Globus pallidus (tissue), 1 donor: ENCODE data around the gene PCGF3.
"Not testable (repeated sequence)": the region's sequence is repeated elsewhere in the genome, so short reads cannot be mapped to it uniquely, and the experiment has no call there.

Experiments used
- DNase-seq: peaks from one replicate; pipeline ENCODE4 v3.0.0-alpha.2; 2015; ENCODE audit warnings: low spot score

Gene PCGF3

DNA sequence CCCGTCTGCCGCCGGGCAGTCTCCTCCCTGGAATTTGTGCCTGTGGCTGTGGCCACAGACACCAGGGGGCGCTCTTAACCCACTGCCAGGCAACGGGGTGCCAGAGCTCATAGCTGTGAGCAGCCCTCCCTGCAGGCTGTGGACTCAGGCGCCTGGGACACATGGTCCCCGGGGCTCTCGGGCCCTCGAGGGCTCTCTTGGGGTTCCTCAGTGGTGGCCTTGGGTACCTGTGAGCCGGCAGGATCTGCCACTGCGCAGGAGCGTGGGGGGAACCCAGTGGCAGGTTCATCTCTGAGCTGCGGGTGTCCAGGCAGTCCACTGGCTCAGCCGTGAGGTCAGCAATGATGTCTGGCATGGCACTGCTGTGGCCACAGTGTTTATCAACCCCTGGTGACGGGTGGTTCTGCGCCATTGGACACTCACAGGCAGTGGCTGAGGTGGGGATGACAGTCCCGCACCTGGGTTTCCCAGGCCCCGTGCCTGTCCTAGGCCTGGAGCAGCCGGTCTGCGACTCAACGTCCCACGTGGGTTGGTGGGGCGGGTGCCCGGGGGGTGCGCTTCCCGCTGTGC, 37.2 kb downstream of the PCGF3 start:
- DNase-seq: no peak

DNA sequence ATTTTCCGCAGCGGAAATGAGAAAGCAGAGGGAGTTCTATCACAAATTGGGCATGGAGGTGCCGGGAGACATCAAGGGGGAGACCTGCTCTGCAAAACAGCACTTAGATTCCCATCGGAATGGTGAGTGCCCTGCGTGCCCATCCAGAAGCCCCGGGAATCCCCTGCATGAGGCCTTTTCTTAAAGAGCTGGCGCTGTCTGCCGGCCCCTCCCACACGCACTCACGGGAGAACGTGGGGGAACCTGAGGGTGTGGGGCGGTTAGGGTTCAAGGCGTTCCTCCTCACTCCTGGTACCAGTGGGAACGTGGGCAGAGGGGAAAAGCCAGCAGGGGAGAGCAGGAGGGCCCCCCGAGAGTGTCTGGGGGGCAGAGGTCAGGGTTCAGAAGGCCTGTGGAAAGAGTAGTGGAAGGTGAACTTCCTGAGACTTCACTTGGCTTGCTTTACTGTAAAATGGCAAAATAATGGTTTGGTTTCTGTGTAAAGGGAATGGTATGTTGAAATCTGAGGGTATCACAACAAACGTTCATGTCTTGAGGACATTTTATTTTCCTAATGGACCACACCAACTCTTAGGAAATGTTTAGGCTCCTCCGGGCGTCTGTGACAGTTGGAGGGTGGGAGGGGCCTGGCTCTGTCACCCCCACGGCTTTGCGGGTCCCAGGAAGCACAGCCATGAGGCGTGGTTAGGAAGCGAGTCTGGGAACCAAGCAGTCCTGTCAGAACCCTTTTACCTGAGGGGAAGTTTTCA, 38.0 kb downstream of the PCGF3 start:
- no peak for DNase-seq

GRCh38 chr4:744212-744841, 38.7 kb downstream of the PCGF3 start:
- DNase-seq: no peak

DNA sequence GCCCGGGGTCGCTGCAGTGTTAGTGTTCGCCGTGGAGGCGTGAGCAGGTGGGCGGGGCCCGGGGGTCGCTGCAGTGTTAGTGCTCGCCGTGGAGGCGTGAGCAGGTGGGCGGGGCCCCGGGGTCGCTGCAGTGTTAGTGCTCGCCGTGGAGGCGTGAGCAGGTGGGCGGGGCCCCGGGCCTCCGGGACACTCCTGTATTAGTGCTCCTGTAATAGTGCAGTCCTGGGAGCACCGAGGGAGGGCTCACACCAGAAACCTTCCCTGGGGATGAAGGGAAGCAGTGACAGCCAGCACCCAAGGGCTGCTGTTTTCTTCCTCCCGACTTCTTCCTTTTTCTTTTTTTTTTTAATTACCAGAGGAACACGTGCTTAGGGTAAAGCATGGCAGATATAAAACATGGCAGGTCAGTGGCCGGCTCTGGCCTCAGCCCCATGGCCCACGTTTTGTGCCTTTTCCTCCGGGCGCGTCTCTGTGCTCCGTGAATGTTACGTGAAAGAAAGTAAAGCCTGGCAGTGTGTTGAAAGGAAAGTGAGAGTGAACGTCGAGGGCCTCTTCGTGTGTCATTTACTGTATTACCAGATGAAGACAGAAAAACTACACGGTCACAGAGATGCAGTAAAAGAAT, 42.0 kb downstream of the PCGF3 start:
- DNase-seq: no peak

- DNase-seq: no peak
Measured at GRCh38 chr4:748461-748860, 42.8 kb downstream of the PCGF3 start.

DNA sequence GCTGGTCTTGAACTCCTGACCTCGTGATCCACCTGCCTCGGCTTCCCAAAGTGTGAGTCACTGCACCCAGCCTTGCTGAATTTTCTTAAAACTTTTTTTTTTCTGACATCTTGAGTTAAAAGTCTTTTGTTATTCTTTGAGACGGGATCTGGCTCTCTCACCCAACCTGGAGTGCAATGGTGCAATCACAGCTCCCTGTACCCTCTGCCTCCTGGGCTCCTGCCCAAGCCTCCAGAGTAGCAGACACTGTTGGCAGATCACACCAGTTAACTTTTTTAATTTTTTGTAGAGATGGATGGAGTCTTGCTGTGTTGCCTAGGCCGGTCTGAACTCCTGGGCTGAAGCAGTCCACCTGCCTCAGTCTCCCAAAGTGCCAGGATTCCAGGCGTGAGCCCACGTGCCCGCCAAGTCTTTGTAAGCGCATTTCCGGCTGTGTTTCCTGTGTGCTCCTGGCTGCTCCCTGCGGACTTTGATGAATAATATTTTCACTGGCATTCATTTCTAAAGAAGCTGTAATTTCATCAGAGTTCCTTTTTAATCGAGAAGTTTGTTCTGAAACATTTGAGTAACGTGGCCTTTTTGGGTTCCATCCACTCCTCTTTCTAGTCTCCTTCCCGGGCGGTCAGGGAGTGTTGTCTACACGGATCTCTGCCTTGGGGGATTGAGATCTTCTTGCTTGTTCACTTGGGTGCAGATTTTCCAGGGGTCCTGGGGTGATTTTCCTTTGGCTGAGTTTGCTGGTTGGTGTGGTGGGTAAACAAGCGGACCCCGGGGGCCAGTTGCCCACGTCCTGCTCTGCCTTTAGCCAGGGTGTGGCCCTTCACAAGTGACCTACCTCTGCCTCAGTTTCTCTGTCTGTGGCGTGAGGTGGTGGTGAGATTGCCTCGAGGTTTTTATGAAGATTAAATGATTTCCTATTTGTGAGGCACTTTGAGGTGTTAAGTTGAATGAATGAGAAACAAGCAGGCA, 44.4 kb downstream of the PCGF3 start:
- DNase-seq: no peak

- DNase-seq: peak; percentile 42
Measured at GRCh38 chr4:751676-752075, 46.0 kb downstream of the PCGF3 start.

DNA sequence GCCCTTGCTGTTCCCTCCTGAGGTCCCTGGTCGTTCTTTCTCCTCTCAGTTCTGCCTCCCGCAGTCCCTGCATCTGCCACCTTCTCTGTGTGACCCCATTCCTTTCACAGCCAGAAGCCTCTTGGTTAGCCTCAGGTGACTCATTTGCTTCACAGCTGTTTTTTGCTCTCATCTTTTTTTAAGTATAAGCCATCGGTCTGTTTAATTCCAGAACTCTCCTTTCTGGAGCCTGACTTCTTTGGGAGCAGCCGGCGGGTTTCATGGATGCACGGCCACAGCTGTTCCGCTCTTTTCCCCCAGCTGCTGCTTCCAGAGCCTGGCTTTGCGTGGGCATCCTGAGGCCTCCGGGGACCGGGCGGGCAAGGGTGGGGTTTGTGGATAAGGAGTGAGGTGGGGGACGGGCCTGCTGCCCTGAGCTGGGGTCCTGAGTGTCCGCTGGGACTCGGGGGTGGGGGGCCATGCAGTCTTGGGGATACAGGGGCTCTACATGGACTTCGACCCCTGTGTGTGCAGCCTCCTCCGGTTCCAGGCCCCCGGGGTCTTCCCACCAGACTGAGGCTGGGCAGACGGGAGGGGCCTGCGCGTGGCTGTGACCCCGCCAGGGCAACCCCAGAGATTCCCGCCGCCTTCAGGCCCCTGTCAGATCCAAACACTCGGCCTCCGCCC, 46.7 kb downstream of the PCGF3 start:
- DNase-seq: no peak

GRCh38 chr4:753186-753585, 47.6 kb downstream of the PCGF3 start:
- DNase-seq: not testable (repeated sequence)

GRCh38 chr4:754221-755120, 48.8 kb downstream of the PCGF3 start:
- no peak for DNase-seq

GRCh38 chr4:757111-757510, 51.5 kb downstream of the PCGF3 start:
- DNase-seq: no peak

DNA sequence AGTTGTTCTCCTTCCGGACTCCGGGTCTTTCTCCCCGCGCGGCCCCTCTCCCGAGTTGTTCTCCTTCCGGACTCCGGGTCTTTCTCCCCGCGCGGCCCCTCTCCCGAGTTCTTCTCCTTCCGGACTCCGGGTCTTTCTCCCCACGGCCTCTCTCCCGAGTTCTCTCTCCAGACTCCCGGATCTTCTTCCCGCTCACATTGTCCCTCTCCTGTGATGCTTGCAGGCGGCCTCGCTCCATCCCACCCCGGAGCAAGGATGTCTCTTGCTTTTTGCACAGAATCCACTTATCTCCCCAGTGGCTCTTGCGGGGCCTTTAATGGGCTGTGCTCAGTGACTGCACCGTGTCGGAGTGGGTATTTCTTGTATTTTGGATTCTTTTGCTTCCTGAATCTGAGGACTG, 54.2 kb downstream of the PCGF3 start:
- DNase-seq: not testable (repeated sequence)

DNA sequence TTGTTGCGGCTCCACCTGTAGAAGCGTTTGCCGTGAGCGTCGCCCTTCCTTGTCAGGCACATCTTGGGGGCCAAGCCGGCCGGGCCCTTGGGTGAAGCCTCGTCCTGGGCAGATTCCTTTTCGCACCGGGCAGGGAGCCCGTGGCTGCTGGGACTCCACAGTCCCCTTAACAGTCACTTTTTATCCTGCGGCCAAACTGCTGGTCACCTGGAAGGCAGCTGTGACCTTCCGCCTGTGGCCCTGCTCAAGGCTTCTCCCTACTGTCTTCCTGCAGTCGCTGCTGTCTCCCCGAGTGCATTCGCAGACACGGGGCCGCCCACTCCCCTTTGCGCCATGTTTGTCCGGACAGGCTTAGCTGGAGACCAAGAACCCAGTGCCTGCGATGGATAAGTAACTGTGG, 55.0 kb downstream of the PCGF3 start:
- DNase-seq: no peak

DNA sequence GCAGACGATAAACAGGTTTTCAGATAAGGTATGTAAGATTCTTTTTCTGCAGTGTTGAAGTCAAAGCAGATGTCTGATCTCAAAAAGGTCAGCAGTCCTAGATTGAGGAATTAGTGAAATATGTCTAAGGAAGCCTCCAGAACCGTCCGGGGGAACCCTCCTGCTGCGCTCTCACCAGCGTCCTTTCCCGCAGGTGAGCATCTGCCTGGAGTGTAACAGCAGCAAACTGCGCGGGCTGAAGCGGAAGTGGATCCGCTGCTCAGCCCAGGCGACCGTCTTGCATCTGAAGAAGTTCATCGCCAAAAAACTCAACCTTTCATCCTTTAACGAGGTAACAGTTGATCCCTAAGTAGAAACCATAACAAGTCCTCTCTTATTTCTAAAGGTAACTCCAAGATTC, 55.5 kb downstream of the PCGF3 start:
- DNase-seq: no peak

GRCh38 chr4:761739-762138, 56.1 kb downstream of the PCGF3 start:
- no peak for DNase-seq

- no peak for DNase-seq
Measured at GRCh38 chr4:762211-763190, 56.9 kb downstream of the PCGF3 start.

- no peak for DNase-seq
Measured at GRCh38 chr4:763191-763810, 57.7 kb downstream of the PCGF3 start.

DNA sequence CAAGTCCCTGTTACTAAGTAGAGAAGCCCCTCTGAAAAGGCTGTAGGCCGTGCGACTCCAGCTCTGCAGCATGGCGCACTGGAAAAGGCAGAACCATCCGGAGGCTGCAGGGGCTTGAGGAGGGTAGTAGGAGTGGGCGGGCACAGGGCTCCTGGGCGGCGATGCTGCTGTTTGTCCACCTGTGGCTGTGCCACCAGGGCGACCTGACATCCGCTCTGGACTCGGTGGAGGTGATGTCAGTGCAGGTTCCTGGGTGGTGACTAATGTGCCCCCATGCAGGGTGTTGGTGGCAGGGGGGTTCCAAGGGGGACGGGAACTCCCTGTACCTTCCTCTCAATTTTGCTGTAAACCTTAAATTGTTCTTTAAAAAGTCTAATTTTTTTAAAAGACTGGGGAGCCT, 58.3 kb downstream of the PCGF3 start:
- no peak for DNase-seq
